GM18499 (cell line): ENCODE results near the gene SAMD14.
"Not testable (repeated sequence)": the region's sequence is repeated elsewhere in the genome, so short reads cannot be mapped to it uniquely, and the experiment has no call there.

ENCODE experiments used
- ATAC-seq: cut with Tn5 transposase; IDR thresholded peaks from one replicate; pipeline ENCODE4 v1.9.1; 2021; ENCODE audit warnings: moderate number of reproducible peaks; ENCODE audit not compliant: insufficient read depth, unreplicated experiment

Gene SAMD14

DNA sequence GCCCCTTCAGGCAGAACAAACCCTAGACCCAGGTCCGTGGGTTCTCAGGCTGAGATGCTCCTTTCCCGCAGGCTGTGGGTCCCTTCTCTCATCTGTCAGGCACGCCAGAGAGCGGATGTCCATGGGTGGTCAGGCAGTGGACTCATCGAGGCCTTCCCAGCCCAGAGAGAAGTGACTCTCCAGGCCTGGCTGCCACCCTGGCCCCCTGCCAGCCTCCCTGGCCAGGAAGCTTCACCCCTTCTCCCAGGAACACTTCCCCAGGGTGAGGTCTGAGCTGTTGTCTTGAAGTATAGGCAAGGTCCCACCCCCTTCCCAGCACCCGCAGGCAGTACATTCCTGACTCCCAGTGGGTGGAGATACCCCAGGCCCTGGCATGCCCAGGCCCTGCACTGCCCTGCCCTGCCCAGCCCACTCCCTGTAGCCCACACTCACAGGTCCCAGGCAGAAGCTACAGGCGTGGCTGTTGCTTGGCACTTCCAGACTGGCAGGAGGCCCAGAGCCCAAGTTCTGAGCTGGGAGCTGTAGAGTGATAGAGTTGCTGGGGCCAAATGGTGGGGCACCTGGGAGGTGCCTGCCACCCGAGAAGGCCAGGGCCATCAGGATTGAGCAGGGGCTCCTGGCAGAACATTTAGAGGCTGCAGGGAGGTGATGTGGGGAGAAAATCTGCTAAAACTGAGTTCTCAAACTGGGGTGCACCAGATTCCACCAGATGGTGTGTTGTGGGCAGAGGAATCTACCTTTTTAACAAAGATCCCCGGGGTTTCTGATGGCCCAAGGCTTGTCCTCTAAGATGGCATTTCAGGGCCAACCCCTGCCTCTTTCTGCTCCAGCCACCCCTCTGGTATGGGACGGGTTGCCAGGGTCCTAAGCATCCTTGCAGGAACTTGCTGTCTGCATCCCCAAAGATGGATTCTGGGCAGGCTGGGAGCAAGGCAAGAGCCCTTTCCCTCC is 67.4 kb downstream of the SAMD14 start:
- ATAC-seq = no peak

DNA sequence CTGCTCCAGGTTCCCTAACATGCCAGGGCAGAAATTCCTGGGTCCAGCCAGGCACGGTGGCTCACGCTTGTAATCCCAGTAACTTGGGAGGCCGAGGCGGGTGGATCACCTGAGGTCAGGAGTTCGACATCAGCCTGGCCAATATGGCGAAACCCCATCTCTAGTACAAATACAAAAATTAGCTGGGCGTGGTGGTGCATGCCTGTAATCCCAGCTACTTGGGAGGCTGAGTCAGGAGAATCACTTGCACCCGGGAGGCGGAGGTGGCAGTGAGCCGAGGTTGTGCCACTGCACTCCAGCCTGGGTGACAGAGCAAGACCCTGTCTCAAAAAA is 68.3 kb downstream of the SAMD14 start:
- not testable (repeated sequence) for ATAC-seq

DNA sequence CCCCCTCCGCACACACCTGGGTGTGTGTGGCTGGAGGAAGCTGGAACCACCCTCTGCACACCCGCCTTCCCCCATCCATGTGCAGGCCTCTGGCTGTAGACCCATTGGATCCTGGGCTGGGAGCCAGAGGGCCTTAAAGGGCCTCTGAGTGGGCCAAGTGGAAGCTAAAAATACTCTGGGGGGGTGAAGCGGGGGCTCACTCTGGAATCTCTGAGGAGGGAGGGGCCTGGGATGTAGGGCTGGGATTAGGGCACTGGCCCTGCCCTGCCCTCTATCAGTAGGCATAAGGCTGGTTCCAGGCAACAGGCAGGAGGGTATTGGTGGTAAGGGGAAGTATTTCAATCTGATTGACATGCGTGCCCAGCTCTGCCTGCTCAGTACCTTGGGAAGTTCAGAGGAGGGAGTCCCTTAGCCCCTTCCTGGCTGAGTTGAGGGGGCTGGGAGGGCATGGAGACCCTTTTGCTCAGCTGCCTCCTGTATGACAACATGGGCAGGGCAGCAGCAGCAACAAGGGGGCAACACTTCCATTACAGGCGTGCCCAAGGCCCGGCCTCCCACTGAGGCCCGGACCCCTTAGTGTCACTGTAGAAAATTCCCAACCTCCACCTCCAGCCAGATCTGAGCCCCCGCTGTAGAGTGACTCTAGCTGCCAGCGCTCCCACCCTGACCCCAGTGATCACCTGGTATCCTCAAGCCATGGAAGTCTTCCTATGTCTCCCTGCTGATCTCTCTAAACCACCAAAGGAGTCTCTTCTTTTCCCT is 68.8 kb downstream of the SAMD14 start:
- no peak for ATAC-seq
